ENCODE data around the gene PIGH.

PIGH gene

GRCh38 chr14:67553547-67553946, 46.5 kb downstream of the PIGH start:
- TF ChIP-seq SIN3A (IDR thresholded peaks at IDR 0.05; ENCODE audit: borderline replicate concordance, insufficient read depth, low read length), result no peak
- TF ChIP-seq TAF1 (IDR thresholded peaks at IDR 0.05; ENCODE audit: borderline replicate concordance, insufficient read depth, low read length), result no peak
- TF ChIP-seq POLR2AphosphoS5 (IDR thresholded peaks at IDR 0.05; ENCODE audit: low read depth, low read length), result no peak
- TF ChIP-seq REST (IDR thresholded peaks at IDR 0.05; ENCODE audit: insufficient read depth in 1 of 2, low read depth in 2 of 2, low read length in 2 of 2), result no peak
- no peak for TF ChIP-seq FOXP2 (optimal IDR thresholded peaks at IDR 0.05; ENCODE audit: borderline replicate concordance, extremely low read depth, extremely low read length, insufficient read depth)

DNA sequence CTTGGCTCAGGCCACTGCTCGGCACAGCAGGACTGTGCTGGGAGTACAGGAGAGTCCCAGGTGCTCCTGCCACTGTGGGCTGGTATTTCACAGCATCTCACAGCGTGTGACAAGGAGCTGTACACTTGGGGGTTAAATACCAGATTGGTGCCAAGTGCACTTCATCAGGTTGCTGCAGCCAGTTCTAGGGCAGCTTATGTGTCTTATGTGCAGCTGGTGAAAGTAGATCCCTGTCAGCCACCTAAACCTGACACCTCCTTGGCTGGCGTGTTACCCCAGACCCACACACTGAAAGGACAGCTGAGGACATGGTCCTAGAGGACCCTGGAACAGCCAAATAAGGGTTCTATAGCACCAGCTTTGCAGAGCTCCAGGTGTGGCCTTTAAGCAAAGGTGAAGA, 48.1 kb downstream of the PIGH start:
- no peak for TF ChIP-seq FOXP2 (optimal IDR thresholded peaks at IDR 0.05; ENCODE audit: borderline replicate concordance, extremely low read depth, extremely low read length, insufficient read depth)
- no peak for TF ChIP-seq POLR2AphosphoS5 (IDR thresholded peaks at IDR 0.05; ENCODE audit: low read depth, low read length)
- TF ChIP-seq TAF1 (IDR thresholded peaks at IDR 0.05; ENCODE audit: borderline replicate concordance, insufficient read depth, low read length), result no peak
- no peak for TF ChIP-seq REST (IDR thresholded peaks at IDR 0.05; ENCODE audit: insufficient read depth in 1 of 2, low read depth in 2 of 2, low read length in 2 of 2)
- no peak for TF ChIP-seq SIN3A (IDR thresholded peaks at IDR 0.05; ENCODE audit: borderline replicate concordance, insufficient read depth, low read length)

- no peak for TF ChIP-seq SIN3A (IDR thresholded peaks at IDR 0.05; ENCODE audit: borderline replicate concordance, insufficient read depth, low read length)
- no peak for TF ChIP-seq POLR2AphosphoS5 (IDR thresholded peaks at IDR 0.05; ENCODE audit: low read depth, low read length)
- no peak for TF ChIP-seq REST (IDR thresholded peaks at IDR 0.05; ENCODE audit: insufficient read depth in 1 of 2, low read depth in 2 of 2, low read length in 2 of 2)
- TF ChIP-seq FOXP2 (optimal IDR thresholded peaks at IDR 0.05; ENCODE audit: borderline replicate concordance, extremely low read depth, extremely low read length, insufficient read depth), result no peak
- no peak for TF ChIP-seq TAF1 (IDR thresholded peaks at IDR 0.05; ENCODE audit: borderline replicate concordance, insufficient read depth, low read length)
Observed at GRCh38 chr14:67551123-67551522, 48.9 kb downstream of the PIGH start.

- TF ChIP-seq TAF1 (IDR thresholded peaks at IDR 0.05; ENCODE audit: borderline replicate concordance, insufficient read depth, low read length) (no peak), POLR2AphosphoS5 (IDR thresholded peaks at IDR 0.05; ENCODE audit: low read depth, low read length) (no peak), FOXP2 (optimal IDR thresholded peaks at IDR 0.05; ENCODE audit: borderline replicate concordance, extremely low read depth, extremely low read length, insufficient read depth) (no peak), REST (IDR thresholded peaks at IDR 0.05; ENCODE audit: insufficient read depth in 1 of 2, low read depth in 2 of 2, low read length in 2 of 2) (no peak), SIN3A (IDR thresholded peaks at IDR 0.05; ENCODE audit: borderline replicate concordance, insufficient read depth, low read length) (no peak)
Observed at GRCh38 chr14:67549734-67550133, 50.3 kb downstream of the PIGH start.
